SK-N-MC (cell line): ENCODE data around the gene INSYN2B.

ENCODE experiments used
- DNase-seq: peaks from one replicate; pipeline ENCODE4 v3.0.0-alpha.2; 2011; ENCODE audit warnings: low read depth, low spot score
- H3K27ac ChIP-seq: fragments of 200-600 bp; sonication (generic); 2 replicates; pipeline ENCODE4 v1.5.1; 2016; ENCODE audit warnings: mixed run types
- H3K36me3 ChIP-seq: fragments of 200-600 bp; sonication (generic); 2 replicates; pipeline ENCODE4 v1.6.1; 2017; ENCODE audit warnings: antibody characterized with exemption, low read length, mixed read lengths; ENCODE audit not compliant: insufficient read depth
- H3K4me3 ChIP-seq: fragments of 200-600 bp; sonication (generic); 2 replicates; pipeline ENCODE4 v1.5.1; 2016
- H3K9ac ChIP-seq: fragments of 200-600 bp; sonication (generic); 2 replicates; pipeline ENCODE4 v1.8.0; 2017; ENCODE audit warnings: mixed run types, mixed read lengths; ENCODE audit not compliant: insufficient read length
- H3K9me3 ChIP-seq: fragments of 200-600 bp; sonication (generic); 2 replicates; pipeline ENCODE4 v1.6.1; 2017; ENCODE audit warnings: low read depth, mild to moderate bottlenecking, antibody characterized with exemption, low read length, moderate library complexity, mixed read lengths
- EZH2 ChIP-seq: fragments of 200-600 bp; sonication (generic); IDR thresholded peaks from one replicate; pipeline ENCODE4 v1.6.1; 2017; ENCODE audit warnings: antibody characterized with exemption
- FOXP2 ChIP-seq: optimal IDR thresholded peaks from 2 replicates; pipeline ENCODE3; 2011; ENCODE audit warnings: mild to moderate bottlenecking, moderate library complexity; ENCODE audit not compliant: insufficient read depth; ENCODE audit errors: extremely low read length, control extremely low read depth
- POLR2AphosphoS5 ChIP-seq: IDR thresholded peaks from 2 replicates; pipeline ENCODE4 v1.6.1; 2012; ENCODE audit warnings: mild to moderate bottlenecking, low read depth, low read length, borderline replicate concordance

The INSYN2B gene

GRCh38 chr5:169873642-169874041 is 106.7 kb downstream of the INSYN2B start:
- no peak for DNase-seq
- H3K36me3 ChIP-seq = no peaks in the 10 kb centered on the region
- TF ChIP-seq POLR2AphosphoS5 (no peak), FOXP2 (no peak), EZH2 (no peak)
- no peaks in the 10 kb centered on the region for H3K9me3 ChIP-seq
- no peak overlapping the region for H3K27ac ChIP-seq
- no peak overlapping the region for H3K4me3 ChIP-seq
- no peak overlapping the region for H3K9ac ChIP-seq

- no peaks in the 10 kb centered on the region for H3K9me3 ChIP-seq
- no peak overlapping the region for H3K27ac ChIP-seq
- no peak for TF ChIP-seq EZH2
- TF ChIP-seq POLR2AphosphoS5 = no peak
- TF ChIP-seq FOXP2 = no peak
- H3K9ac ChIP-seq = no peak overlapping the region
- no peak for DNase-seq
- H3K36me3 ChIP-seq = no peaks in the 10 kb centered on the region
- no peak overlapping the region for H3K4me3 ChIP-seq
Measured at GRCh38 chr5:169871826-169872490, 108.3 kb downstream of the INSYN2B start.

GRCh38 chr5:169870211-169870610 is 110.1 kb downstream of the INSYN2B start:
- TF ChIP-seq POLR2AphosphoS5 (no peak), FOXP2 (no peak), EZH2 (no peak)
- no peak for DNase-seq
- Histone ChIP-seq H3K27ac (no peak overlapping the region), H3K4me3 (no peak overlapping the region), H3K9me3 (no peaks in the 10 kb centered on the region), H3K36me3 (no peaks in the 10 kb centered on the region), H3K9ac (no peak overlapping the region)

GRCh38 chr5:169869066-169869465 is 111.2 kb downstream of the INSYN2B start:
- Histone ChIP-seq H3K9ac (no peak overlapping the region), H3K9me3 (no peaks in the 10 kb centered on the region), H3K36me3 (no peaks in the 10 kb centered on the region), H3K27ac (no peak overlapping the region), H3K4me3 (no peak overlapping the region)
- no peak for TF ChIP-seq EZH2
- no peak for TF ChIP-seq FOXP2
- no peak for TF ChIP-seq POLR2AphosphoS5
- no peak for DNase-seq

GRCh38 chr5:169867347-169867746 is 112.9 kb downstream of the INSYN2B start:
- Histone ChIP-seq H3K9ac (no peak overlapping the region), H3K9me3 (no peaks in the 10 kb centered on the region), H3K4me3 (no peak overlapping the region), H3K36me3 (no peaks in the 10 kb centered on the region), H3K27ac (no peak overlapping the region)
- no peak for TF ChIP-seq EZH2
- no peak for TF ChIP-seq POLR2AphosphoS5
- TF ChIP-seq FOXP2 = no peak
- no peak for DNase-seq

- H3K36me3 ChIP-seq = no peaks in the 10 kb centered on the region
- no peaks in the 10 kb centered on the region for H3K9me3 ChIP-seq
- H3K9ac ChIP-seq = no peak overlapping the region
- H3K27ac ChIP-seq = no peak overlapping the region
- DNase-seq = no peak
- H3K4me3 ChIP-seq = no peak overlapping the region
- TF ChIP-seq EZH2 (no peak), POLR2AphosphoS5 (no peak), FOXP2 (no peak)
Measured at GRCh38 chr5:169864483-169864882, 115.8 kb downstream of the INSYN2B start.

- Histone ChIP-seq H3K36me3 (no peaks in the 10 kb centered on the region), H3K9me3 (no peaks in the 10 kb centered on the region), H3K4me3 (no peak overlapping the region), H3K27ac (no peak overlapping the region), H3K9ac (no peak overlapping the region)
- no peak for DNase-seq
- TF ChIP-seq FOXP2 (no peak), POLR2AphosphoS5 (no peak), EZH2 (no peak)
Measured at GRCh38 chr5:169862391-169862811, 117.9 kb downstream of the INSYN2B start.

GRCh38 chr5:169861934-169862333 is 118.4 kb downstream of the INSYN2B start:
- no peak for DNase-seq
- TF ChIP-seq FOXP2 (no peak), EZH2 (no peak), POLR2AphosphoS5 (no peak)

GRCh38 chr5:169861433-169861832 is 118.9 kb downstream of the INSYN2B start:
- no peak for TF ChIP-seq FOXP2
- TF ChIP-seq POLR2AphosphoS5 = no peak
- no peak for TF ChIP-seq EZH2
- Histone ChIP-seq H3K4me3 (no peak overlapping the region), H3K27ac (no peak overlapping the region), H3K9ac (no peak overlapping the region), H3K36me3 (no peaks in the 10 kb centered on the region), H3K9me3 (no peaks in the 10 kb centered on the region)
- DNase-seq = no peak

More at GRCh38 chr5:169861934-169862333, 118.4 kb downstream of the INSYN2B start:
- H3K9me3 ChIP-seq = no peaks in the 10 kb centered on the region
- H3K9ac ChIP-seq = no peak overlapping the region
- H3K36me3 ChIP-seq = no peaks in the 10 kb centered on the region
- no peak overlapping the region for H3K4me3 ChIP-seq
- no peak overlapping the region for H3K27ac ChIP-seq
